Measurements from ENCODE around the gene POFUT2. TPM values are rescaled to one million over a fixed set of nuclear protein-coding genes. Genes with fewer than 3 reads are reported as not detected.

Gene POFUT2
- total RNA-seq, 2 experiments from 2014 or later: 17.0 to 20.5 TPM

GRCh38 chr21:45269861-45270260, 17.8 kb downstream of the POFUT2 start:
- H3K9me2 ChIP-seq (ENCODE audit: insufficient read depth, low read length): no peaks in the 10 kb centered on the region
- no peak overlapping the region for H3K4me3 ChIP-seq (ENCODE audit: low read depth, low read length, poor library complexity, severe bottlenecking)
- H3K4me1 ChIP-seq (ENCODE audit: insufficient read depth, low read length, poor library complexity, severe bottlenecking): no peaks in the 10 kb centered on the region
- H3K79me2 ChIP-seq (ENCODE audit: insufficient read depth, low read depth, low read length): no peaks in the 10 kb centered on the region
- DNase-seq (ENCODE audit: low spot score): no peak
- POLR2A ChIA-PET: no interaction called here
- H4K20me1 ChIP-seq (ENCODE audit: insufficient read depth, low read length): no peaks in the 10 kb centered on the region
- H3K4me2 ChIP-seq (ENCODE audit: low read length): no peak overlapping the region
- H3K27ac ChIP-seq (ENCODE audit: low read depth, low read length, poor library complexity, severe bottlenecking): no peak overlapping the region
- CTCF ChIA-PET (ENCODE audit: unreplicated experiment): no interaction called here
- peaks cover 61% of the 10 kb centered on the region for H3K36me3 ChIP-seq (ENCODE audit: insufficient read depth, low read length)
- peaks cover 22% of the 10 kb centered on the region for H3K9me3 ChIP-seq (ENCODE audit: low read length)
- intact Hi-C loops (cut with micrococcal nuclease; ENCODE audit: unreplicated experiment): no loop called here
- H2AFZ ChIP-seq (ENCODE audit: low read length): no peak overlapping the region
- BruUV-seq (replicated peaks): no TSS peak
- TF ChIP-seq CTCF (conservative IDR thresholded peaks at IDR 0.05; ENCODE audit: low read length) (no peak), EZH2phosphoT487 (IDR thresholded peaks at IDR 0.05; ENCODE audit: borderline replicate concordance, low read depth, low read length) (no peak)

GRCh38 chr21:45267390-45267760, 20.3 kb downstream of the POFUT2 start:
- Histone ChIP-seq H3K79me2 (ENCODE audit: insufficient read depth, low read depth, low read length) (no peaks in the 10 kb centered on the region), H3K4me2 (ENCODE audit: low read length) (no peak overlapping the region), H3K4me3 (ENCODE audit: low read depth, low read length, poor library complexity, severe bottlenecking) (no peak overlapping the region), H3K9me2 (ENCODE audit: insufficient read depth, low read length) (no peaks in the 10 kb centered on the region), H3K9me3 (ENCODE audit: low read length) (peaks cover 14% of the 10 kb centered on the region), H2AFZ (ENCODE audit: low read length) (no peak overlapping the region), H3K4me1 (ENCODE audit: insufficient read depth, low read length, poor library complexity, severe bottlenecking) (no peaks in the 10 kb centered on the region), H4K20me1 (ENCODE audit: insufficient read depth, low read length) (no peaks in the 10 kb centered on the region), H3K27ac (ENCODE audit: low read depth, low read length, poor library complexity, severe bottlenecking) (no peak overlapping the region), H3K36me3 (ENCODE audit: insufficient read depth, low read length) (peaks cover 39% of the 10 kb centered on the region)
- TF ChIP-seq EZH2phosphoT487 (IDR thresholded peaks at IDR 0.05; ENCODE audit: borderline replicate concordance, low read depth, low read length): no peak
- TF ChIP-seq CTCF (conservative IDR thresholded peaks at IDR 0.05; ENCODE audit: low read length): no peak
- no peak for DNase-seq (ENCODE audit: low spot score)
- intact Hi-C loops (cut with micrococcal nuclease; ENCODE audit: unreplicated experiment): no loop called here
- no TSS peak for BruUV-seq (replicated peaks)
- ChIA-PET POLR2A (interaction anchor here (0.7 kb wide), 1 partner anchor 56 kb away, joined by 3 read pairs; no protein-coding TSS in a partner anchor), CTCF (ENCODE audit: unreplicated experiment) (no interaction called here)

DNA sequence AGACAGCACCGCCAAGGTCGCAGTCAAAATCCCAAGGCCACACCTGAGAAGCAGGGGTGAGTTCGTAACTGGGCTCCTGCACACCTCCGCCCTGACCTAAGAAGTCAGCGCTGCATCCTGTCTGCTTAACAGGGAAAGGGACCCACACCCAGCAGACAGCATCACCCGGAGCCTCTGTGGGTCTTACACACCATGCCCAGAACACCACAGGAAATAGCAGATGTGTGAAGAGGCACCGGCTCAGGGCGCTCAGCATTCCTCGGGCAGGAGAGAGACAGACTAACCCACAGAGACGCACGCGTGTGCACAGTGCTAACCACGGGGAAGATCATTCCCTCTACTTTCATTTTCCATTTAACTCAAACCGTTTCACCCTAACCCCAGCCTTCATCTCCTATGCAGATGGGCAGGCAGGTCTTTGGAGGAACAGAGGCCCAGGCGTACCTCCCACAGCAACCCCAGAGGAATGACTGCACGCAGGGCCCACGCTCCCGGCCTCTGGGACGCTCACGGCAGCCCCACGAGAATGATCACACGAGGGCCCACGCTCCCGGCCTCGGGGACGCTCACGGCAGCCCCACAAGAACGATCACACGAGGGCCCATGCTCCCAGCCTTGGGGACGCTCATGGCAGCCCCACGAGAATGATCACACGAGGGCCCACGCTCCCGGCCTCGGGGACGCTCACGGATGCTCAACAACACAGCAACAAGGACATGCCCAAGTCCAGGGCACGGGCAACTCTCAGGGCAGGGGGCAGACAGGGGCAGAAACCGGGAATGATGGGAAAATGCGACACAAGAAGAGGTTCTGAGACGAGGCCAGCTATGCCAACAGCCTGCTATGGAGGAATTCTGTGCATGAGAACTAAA, 20.9 kb downstream of the POFUT2 start:
- Histone ChIP-seq H3K4me2 (ENCODE audit: low read length) (no peak overlapping the region), H3K79me2 (ENCODE audit: insufficient read depth, low read depth, low read length) (no peaks in the 10 kb centered on the region), H3K9me3 (ENCODE audit: low read length) (peaks cover 8% of the 10 kb centered on the region; the same call in 1 of the 2 replicates), H2AFZ (ENCODE audit: low read length) (no peak overlapping the region), H4K20me1 (ENCODE audit: insufficient read depth, low read length) (no peaks in the 10 kb centered on the region), H3K9me2 (ENCODE audit: insufficient read depth, low read length) (no peaks in the 10 kb centered on the region), H3K4me1 (ENCODE audit: insufficient read depth, low read length, poor library complexity, severe bottlenecking) (no peaks in the 10 kb centered on the region), H3K36me3 (ENCODE audit: insufficient read depth, low read length) (peaks cover 33% of the 10 kb centered on the region), H3K27ac (ENCODE audit: low read depth, low read length, poor library complexity, severe bottlenecking) (no peak overlapping the region), H3K4me3 (ENCODE audit: low read depth, low read length, poor library complexity, severe bottlenecking) (no peak overlapping the region)
- ChIA-PET POLR2A (interaction anchor here (0.7 kb wide), 1 partner anchor 56 kb away, joined by 3 read pairs; no protein-coding TSS in a partner anchor), CTCF (ENCODE audit: unreplicated experiment) (no interaction called here)
- DNase-seq (ENCODE audit: low spot score): no peak
- no TSS peak for BruUV-seq (replicated peaks)
- TF ChIP-seq EZH2phosphoT487 (IDR thresholded peaks at IDR 0.05; ENCODE audit: borderline replicate concordance, low read depth, low read length) (no peak), CTCF (conservative IDR thresholded peaks at IDR 0.05; ENCODE audit: low read length) (no peak)
- intact Hi-C loops (cut with micrococcal nuclease; ENCODE audit: unreplicated experiment): no loop called here
